ENCODE results near the gene ALKAL2. TPM values are rescaled to one million over a fixed set of nuclear protein-coding genes. Genes with fewer than 3 reads are reported as not detected.

Gene ALKAL2
- total RNA-seq, 4 donors from 2014 or later: 0.30 to 15.9 (median 0.89) TPM; not detected in 1

- no peak for ATAC-seq
- H3K36me3 ChIP-seq: peaks cover 0 to 65% of the 10 kb centered on the region in 2 donors
- 70 to 94% methylated on average over 2 to 3 of the region's 3 CpGs for WGBS, 2 donors (ENCODE audit: low coverage in 1 of 2)
- no peak overlapping the region for H3K4me3 ChIP-seq
- TF ChIP-seq POLR2A (IDR thresholded peaks at IDR 0.05) (no peak), POLR2AphosphoS5 (IDR thresholded peaks at IDR 0.05) (no peak), EP300 (IDR thresholded peaks at IDR 0.05) (no peak)
- TF ChIP-seq, protein P1, sequence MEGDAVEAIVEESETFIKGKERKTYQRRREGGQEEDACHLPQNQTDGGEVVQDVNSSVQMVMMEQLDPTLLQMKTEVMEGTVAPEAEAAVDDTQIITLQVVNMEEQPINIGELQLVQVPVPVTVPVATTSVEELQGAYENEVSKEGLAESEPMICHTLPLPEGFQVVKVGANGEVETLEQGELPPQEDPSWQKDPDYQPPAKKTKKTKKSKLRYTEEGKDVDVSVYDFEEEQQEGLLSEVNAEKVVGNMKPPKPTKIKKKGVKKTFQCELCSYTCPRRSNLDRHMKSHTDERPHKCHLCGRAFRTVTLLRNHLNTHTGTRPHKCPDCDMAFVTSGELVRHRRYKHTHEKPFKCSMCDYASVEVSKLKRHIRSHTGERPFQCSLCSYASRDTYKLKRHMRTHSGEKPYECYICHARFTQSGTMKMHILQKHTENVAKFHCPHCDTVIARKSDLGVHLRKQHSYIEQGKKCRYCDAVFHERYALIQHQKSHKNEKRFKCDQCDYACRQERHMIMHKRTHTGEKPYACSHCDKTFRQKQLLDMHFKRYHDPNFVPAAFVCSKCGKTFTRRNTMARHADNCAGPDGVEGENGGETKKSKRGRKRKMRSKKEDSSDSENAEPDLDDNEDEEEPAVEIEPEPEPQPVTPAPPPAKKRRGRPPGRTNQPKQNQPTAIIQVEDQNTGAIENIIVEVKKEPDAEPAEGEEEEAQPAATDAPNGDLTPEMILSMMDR (IDR thresholded peaks at IDR 0.05): no peak
- H3K4me1 ChIP-seq: peaks cover 0 to 8% (median 0%) of the 10 kb centered on the region in 3 donors
- H3K9me3 ChIP-seq: no peaks in the 10 kb centered on the region
- H3K27ac ChIP-seq: no peak overlapping the region
- no peaks in the 10 kb centered on the region for H3K27me3 ChIP-seq
Observed at GRCh38 chr2:274503-274902, 13.4 kb downstream of the ALKAL2 start.

- H3K36me3 ChIP-seq: peaks cover 0 to 53% of the 10 kb centered on the region in 2 donors
- H3K9me3 ChIP-seq: no peaks in the 10 kb centered on the region
- no peak overlapping the region for H3K27ac ChIP-seq
- no peak for ATAC-seq
- 57 to 68% methylated on average over 6 of the region's 6 CpGs for WGBS, 2 donors (ENCODE audit: low coverage in 1 of 2)
- TF ChIP-seq, protein P1 (IDR thresholded peaks at IDR 0.05): no peak
- no peak for TF ChIP-seq POLR2A (IDR thresholded peaks at IDR 0.05)
- no peak for TF ChIP-seq EP300 (IDR thresholded peaks at IDR 0.05)
- no peak for TF ChIP-seq POLR2AphosphoS5 (IDR thresholded peaks at IDR 0.05)
- no peaks in the 10 kb centered on the region for H3K27me3 ChIP-seq
- peaks cover 0 to 18% (median 0%) of the 10 kb centered on the region in 3 donors for H3K4me1 ChIP-seq
- H3K4me3 ChIP-seq: no peak overlapping the region
Observed at GRCh38 chr2:273333-273732, 14.6 kb downstream of the ALKAL2 start.

DNA sequence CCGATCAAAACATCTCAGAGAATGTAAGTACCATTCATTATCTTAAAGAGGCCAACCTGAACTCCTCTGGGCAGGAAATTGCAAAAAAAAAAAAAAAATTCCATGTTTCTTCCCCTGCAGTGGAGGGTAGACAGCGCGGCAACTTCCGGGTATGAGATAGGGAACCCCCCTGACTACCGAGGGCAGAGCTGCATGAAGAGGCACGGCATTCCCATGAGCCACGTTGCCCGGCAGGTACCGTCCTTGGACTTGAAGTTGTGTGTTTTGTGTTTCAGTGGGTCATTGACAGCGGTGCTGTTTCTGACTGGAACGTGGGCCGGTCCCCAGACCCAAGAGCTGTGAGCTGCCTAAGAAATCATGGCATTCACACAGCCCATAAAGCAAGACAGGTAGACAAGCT lies 16.0 kb downstream of the ALKAL2 start:
- no peak for ATAC-seq
- Histone ChIP-seq H3K9me3 (no peaks in the 10 kb centered on the region), H3K36me3 (peaks cover 0 to 39% of the 10 kb centered on the region in 2 donors), H3K27me3 (no peaks in the 10 kb centered on the region), H3K4me3 (no peak overlapping the region), H3K27ac (no peak overlapping the region), H3K4me1 (peaks cover 0 to 31% (median 0%) of the 10 kb centered on the region in 3 donors)
- TF ChIP-seq, protein P1 (IDR thresholded peaks at IDR 0.05): no peak
- WGBS, 2 donors (ENCODE audit: low coverage in 1 of 2): 86 to 89% methylated on average over 3 to 6 of the region's 12 CpGs

GRCh38 chr2:270861-271260 lies 17.0 kb downstream of the ALKAL2 start:
- H3K27me3 ChIP-seq: no peaks in the 10 kb centered on the region
- no peak for TF ChIP-seq POLR2A (IDR thresholded peaks at IDR 0.05)
- TF ChIP-seq POLR2AphosphoS5 (IDR thresholded peaks at IDR 0.05): no peak
- TF ChIP-seq, protein P1 (IDR thresholded peaks at IDR 0.05): no peak
- TF ChIP-seq EP300 (IDR thresholded peaks at IDR 0.05): no peak
- H3K4me1 ChIP-seq: peaks cover 0 to 41% (median 0%) of the 10 kb centered on the region in 3 donors
- 95 to 100% methylated on average over 4 of the region's 4 CpGs for WGBS, 2 donors (ENCODE audit: low coverage in 1 of 2)
- H3K9me3 ChIP-seq: no peaks in the 10 kb centered on the region
- H3K36me3 ChIP-seq: peaks cover 0 to 28% of the 10 kb centered on the region in 2 donors
- no peak overlapping the region for H3K27ac ChIP-seq
- H3K4me3 ChIP-seq: no peak overlapping the region
- no peak for ATAC-seq

GRCh38 chr2:269356-270030 lies 18.4 kb downstream of the ALKAL2 start:
- ATAC-seq: no peak
- H3K27me3 ChIP-seq: no peaks in the 10 kb centered on the region
- H3K36me3 ChIP-seq: peaks cover 0 to 19% of the 10 kb centered on the region in 2 donors
- WGBS, 2 donors (ENCODE audit: low coverage in 1 of 2): 41 to 61% methylated on average over 4 of the region's 4 CpGs
- no peak overlapping the region for H3K27ac ChIP-seq
- no peaks in the 10 kb centered on the region for H3K9me3 ChIP-seq
- no peak for TF ChIP-seq POLR2AphosphoS5 (IDR thresholded peaks at IDR 0.05)
- no peak overlapping the region for H3K4me3 ChIP-seq
- peaks cover 0 to 47% (median 0%) of the 10 kb centered on the region in 3 donors for H3K4me1 ChIP-seq
